Suprapubic skin (tissue), 4 donors: ENCODE measurements around the gene IKZF2. TPM values are rescaled to one million over a fixed set of nuclear protein-coding genes. Genes with fewer than 3 reads are reported as not detected.

Source experiments
- DNase-seq, 2 donors: peaks; one replicate each; pipeline ENCODE4 v3.0.0-alpha.2; 2019; ENCODE audit warnings: low spot score in 2 of 2
- H3K27ac ChIP-seq: fragments of 200-600 bp; sonication (generic); one replicate; pipeline ENCODE4 v1.5.1; 2019
- H3K27me3 ChIP-seq: fragments of 200-600 bp; sonication (generic); one replicate; pipeline ENCODE4 v1.5.1; 2019
- H3K36me3 ChIP-seq: fragments of 200-600 bp; sonication (generic); one replicate; pipeline ENCODE4 v1.5.1; 2019
- H3K4me1 ChIP-seq: fragments of 200-600 bp; sonication (generic); one replicate; pipeline ENCODE4 v1.5.1; 2019
- H3K4me3 ChIP-seq: fragments of 200-600 bp; sonication (generic); one replicate; pipeline ENCODE4 v1.5.1; 2019; ENCODE audit warnings: mild to moderate bottlenecking
- H3K9me3 ChIP-seq: fragments of 200-600 bp; sonication (generic); one replicate; pipeline ENCODE4 v1.5.1; 2019
- EP300 ChIP-seq: sonication (generic); formaldehyde crosslinking; IDR thresholded peaks from one replicate; pipeline ENCODE4 v1.6.1; 2017; ENCODE audit warnings: antibody characterized with exemption
- POLR2A ChIP-seq, 2 donors: fragments of 450-650 bp; IDR thresholded peaks; one replicate each; pipeline ENCODE4 v1.6.1; 2017; ENCODE audit warnings: antibody characterized with exemption in 2 of 2, mild to moderate bottlenecking in 2 of 2, moderate library complexity in 2 of 2
- POLR2AphosphoS5 ChIP-seq, 3 donors: sonication (generic); formaldehyde crosslinking; IDR thresholded peaks; one replicate each; pipeline ENCODE4 v1.6.1; 2017; ENCODE audit warnings: antibody characterized with exemption in 3 of 3
- WGBS: methylation state at CpG from one replicate; pipeline ENCODE4 v1.1.5; 2018; 5-methylcytosine and 5-hydroxymethylcytosine counted together
- total RNA-seq, 4 donors: library from RNA; depleted of rRNA; stranded (reverse); fragments of >200 nt; gene quantifications; one replicate each; pipeline ENCODE4 v1.1.0, GENCODE V29; 2016
- TF ChIP-seq, protein P1 (sequence below), 2 donors: fragments of 200-600 bp in 1 of 2; fragments of 450-650 bp in 1 of 2; sonication (generic) in 1 of 2; IDR thresholded peaks; one replicate each; pipeline ENCODE4 v1.5.1; 2016 to 2019; ENCODE audit warnings: antibody characterized with exemption in 2 of 2, mild to moderate bottlenecking in 1 of 2, moderate library complexity in 1 of 2

IKZF2 gene
- total RNA-seq, 4 donors from 2014 or later = 38.3 to 95.3 (median 66.5) TPM

DNA sequence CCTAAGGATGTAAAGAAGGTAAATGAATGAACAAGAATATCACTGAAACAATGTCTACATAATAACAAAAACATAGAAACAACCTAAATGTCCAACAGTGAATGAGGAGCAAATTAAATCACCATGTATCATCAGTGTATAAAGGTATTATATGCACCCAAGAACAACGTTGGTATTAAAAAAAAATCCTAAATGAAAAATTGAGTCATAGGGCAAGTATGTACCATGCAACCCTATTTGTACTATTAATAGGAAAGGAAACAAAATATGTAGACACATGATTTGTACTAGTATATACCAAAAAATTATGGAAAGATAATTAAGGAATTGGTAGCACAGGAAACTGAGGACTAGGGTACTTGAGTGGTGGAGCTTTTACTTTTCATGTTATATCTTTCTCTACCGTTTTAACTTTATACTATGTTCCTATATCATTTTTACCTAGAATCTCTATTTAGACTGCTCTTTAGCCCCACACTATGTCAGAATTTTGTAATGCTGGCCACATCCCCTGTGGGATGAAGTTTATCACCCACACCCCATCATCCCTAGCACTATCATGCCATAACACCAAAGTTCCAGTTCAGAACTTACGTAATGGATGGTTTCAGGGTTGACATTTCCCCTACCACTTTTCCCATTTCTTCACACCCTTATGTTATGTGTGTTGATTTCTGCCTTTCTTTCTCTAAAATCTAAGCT, 25.6 kb downstream of the IKZF2 start:
- Histone ChIP-seq H3K36me3 (no peaks in the 10 kb centered on the region), H3K4me1 (peaks cover 21% of the 10 kb centered on the region), H3K4me3 (no peak overlapping the region), H3K9me3 (no peaks in the 10 kb centered on the region), H3K27me3 (no peaks in the 10 kb centered on the region), H3K27ac (no peak overlapping the region)
- 70% methylated on average over 3 of the region's 3 CpGs for WGBS
- TF ChIP-seq POLR2A (IDR thresholded peaks at IDR 0.05) (no peak), EP300 (no peak), POLR2AphosphoS5 (IDR thresholded peaks at IDR 0.05) (no peak)
- TF ChIP-seq, protein P1, sequence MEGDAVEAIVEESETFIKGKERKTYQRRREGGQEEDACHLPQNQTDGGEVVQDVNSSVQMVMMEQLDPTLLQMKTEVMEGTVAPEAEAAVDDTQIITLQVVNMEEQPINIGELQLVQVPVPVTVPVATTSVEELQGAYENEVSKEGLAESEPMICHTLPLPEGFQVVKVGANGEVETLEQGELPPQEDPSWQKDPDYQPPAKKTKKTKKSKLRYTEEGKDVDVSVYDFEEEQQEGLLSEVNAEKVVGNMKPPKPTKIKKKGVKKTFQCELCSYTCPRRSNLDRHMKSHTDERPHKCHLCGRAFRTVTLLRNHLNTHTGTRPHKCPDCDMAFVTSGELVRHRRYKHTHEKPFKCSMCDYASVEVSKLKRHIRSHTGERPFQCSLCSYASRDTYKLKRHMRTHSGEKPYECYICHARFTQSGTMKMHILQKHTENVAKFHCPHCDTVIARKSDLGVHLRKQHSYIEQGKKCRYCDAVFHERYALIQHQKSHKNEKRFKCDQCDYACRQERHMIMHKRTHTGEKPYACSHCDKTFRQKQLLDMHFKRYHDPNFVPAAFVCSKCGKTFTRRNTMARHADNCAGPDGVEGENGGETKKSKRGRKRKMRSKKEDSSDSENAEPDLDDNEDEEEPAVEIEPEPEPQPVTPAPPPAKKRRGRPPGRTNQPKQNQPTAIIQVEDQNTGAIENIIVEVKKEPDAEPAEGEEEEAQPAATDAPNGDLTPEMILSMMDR (IDR thresholded peaks at IDR 0.05) = no peak
- DNase-seq = no peak

DNA sequence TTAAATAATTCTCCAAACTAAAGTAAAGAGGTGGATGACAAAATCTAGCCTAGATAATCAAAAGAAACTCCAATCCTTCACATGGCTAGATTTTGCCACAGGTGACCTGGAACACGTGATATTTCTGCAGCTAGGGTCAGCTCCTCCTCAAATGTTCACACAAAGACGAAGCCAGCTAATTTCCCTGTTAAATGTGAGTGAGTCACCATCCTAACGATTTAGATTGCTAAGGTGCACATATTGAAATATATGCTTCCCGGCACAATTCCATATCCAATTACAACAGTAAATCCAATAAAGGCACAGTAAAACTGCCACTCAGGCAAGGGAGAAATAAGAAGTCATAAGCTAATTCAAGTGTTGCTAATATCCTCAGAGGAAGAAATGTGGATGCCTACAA, 28.7 kb downstream of the IKZF2 start:
- DNase-seq = no peak
- WGBS = 48% methylated on average over 4 of the region's 4 CpGs
- peaks cover 23% of the 10 kb centered on the region for H3K4me1 ChIP-seq
- H3K27me3 ChIP-seq = no peaks in the 10 kb centered on the region
- H3K9me3 ChIP-seq = no peaks in the 10 kb centered on the region
- no peak overlapping the region for H3K27ac ChIP-seq
- no peak overlapping the region for H3K4me3 ChIP-seq
- no peaks in the 10 kb centered on the region for H3K36me3 ChIP-seq
- TF ChIP-seq, protein P1 (IDR thresholded peaks at IDR 0.05) = no peak
- TF ChIP-seq POLR2A (IDR thresholded peaks at IDR 0.05) = no peak
- TF ChIP-seq POLR2AphosphoS5 (IDR thresholded peaks at IDR 0.05) = no peak
- no peak for TF ChIP-seq EP300

DNA sequence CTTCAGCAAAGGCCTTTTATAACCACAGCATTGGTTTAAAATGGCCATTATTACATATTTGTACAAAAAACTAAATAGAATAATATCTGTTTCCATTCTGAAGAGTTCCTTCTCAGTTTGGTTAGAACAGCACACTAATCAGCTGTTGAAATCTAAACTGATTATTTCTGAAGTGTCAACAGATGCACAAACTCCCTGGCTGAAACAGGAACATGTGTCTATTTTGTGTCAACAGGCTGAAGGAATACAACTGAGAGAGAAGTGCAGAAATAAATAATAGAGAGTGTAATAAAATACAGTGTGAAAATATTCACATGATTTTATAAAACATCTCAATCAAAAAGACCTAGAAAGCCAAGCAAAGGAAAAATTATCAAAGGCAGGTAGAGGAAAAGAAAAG, 29.7 kb downstream of the IKZF2 start:
- H3K4me3 ChIP-seq = no peak overlapping the region
- H3K9me3 ChIP-seq = no peaks in the 10 kb centered on the region
- H3K27me3 ChIP-seq = no peaks in the 10 kb centered on the region
- no peaks in the 10 kb centered on the region for H3K36me3 ChIP-seq
- H3K4me1 ChIP-seq = peaks cover 23% of the 10 kb centered on the region
- H3K27ac ChIP-seq = no peak overlapping the region
- TF ChIP-seq EP300 (no peak), POLR2A (IDR thresholded peaks at IDR 0.05) (no peak), POLR2AphosphoS5 (IDR thresholded peaks at IDR 0.05) (no peak)
- TF ChIP-seq, protein P1 (IDR thresholded peaks at IDR 0.05) = no peak
- no peak for DNase-seq

DNA sequence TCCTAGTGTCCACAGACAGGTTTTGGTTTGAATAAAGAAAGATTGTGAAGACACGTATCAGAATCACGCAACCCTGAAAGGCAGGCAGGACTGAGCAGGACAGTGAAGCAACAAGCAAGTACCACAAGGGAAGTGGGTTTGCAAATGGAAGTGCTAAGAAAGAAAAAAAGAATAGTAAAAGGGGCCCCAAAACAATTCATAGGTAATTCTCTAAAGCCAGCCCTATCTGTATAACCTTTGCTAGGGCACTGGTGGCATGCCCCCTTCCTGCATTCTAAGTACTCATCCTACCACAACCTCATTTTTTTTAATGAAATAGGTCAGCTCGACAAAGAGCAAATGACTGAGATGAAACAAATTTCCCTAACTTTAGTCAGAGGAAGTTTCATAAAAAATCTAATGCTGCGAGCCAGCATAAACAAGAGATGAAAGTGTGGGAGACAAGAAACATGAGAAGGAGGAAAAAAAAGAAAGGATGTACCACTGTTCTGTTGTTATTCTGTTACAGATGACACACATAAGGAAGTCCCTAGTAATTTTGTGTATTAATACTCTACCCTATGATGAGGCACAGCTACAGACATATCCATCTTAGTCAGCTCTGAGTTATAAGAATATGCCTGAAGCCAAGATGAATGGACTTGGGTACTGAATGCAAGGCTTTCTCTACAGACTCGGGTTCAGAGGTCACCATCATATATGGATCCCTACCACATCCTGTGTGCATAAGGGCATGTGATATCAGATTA, 32.2 kb downstream of the IKZF2 start:
- Histone ChIP-seq H3K4me3 (no peak overlapping the region), H3K27ac (no peak overlapping the region), H3K36me3 (no peaks in the 10 kb centered on the region), H3K9me3 (no peaks in the 10 kb centered on the region), H3K4me1 (peaks cover 23% of the 10 kb centered on the region), H3K27me3 (no peaks in the 10 kb centered on the region)
- DNase-seq = no peak
- TF ChIP-seq EP300 (no peak), POLR2AphosphoS5 (IDR thresholded peaks at IDR 0.05) (no peak), POLR2A (IDR thresholded peaks at IDR 0.05) (no peak)
- TF ChIP-seq, protein P1 (IDR thresholded peaks at IDR 0.05) = no peak
- 63% methylated on average over 5 of the region's 5 CpGs for WGBS

DNA sequence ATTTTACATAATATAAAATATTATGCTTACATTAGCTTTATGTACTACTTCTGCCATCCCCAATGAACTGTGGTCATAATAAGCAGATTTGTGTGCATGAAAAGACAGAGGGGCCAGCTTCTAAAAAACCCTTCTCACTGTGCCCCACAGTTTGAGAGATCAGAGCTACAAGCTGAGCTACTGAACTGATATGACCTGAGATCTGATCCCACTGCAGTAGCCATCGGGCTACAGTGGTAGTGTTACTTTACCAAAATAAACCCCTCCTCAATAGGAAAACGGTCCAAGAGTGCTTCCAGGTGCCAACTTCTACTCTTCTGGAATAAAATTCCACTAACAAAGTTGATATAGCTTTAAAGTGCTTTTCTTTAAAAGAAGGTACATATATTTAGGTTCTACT, 43.1 kb downstream of the IKZF2 start:
- TF ChIP-seq, protein P1 (IDR thresholded peaks at IDR 0.05) = no peak
- TF ChIP-seq EP300 (no peak), POLR2A (IDR thresholded peaks at IDR 0.05) (no peak), POLR2AphosphoS5 (IDR thresholded peaks at IDR 0.05) (no peak)

More for the DNA sequence above, 43.1 kb downstream of the IKZF2 start:
- H3K27me3 ChIP-seq = no peaks in the 10 kb centered on the region
- H3K4me3 ChIP-seq = no peak overlapping the region
- 87% methylated on average over 2 of the region's 2 CpGs for WGBS
- DNase-seq = no peak
- H3K4me1 ChIP-seq = peaks cover 10% of the 10 kb centered on the region
- no peak overlapping the region for H3K27ac ChIP-seq
- H3K9me3 ChIP-seq = no peaks in the 10 kb centered on the region
- H3K36me3 ChIP-seq = no peaks in the 10 kb centered on the region
